Panc1 (cell line): ENCODE measurements around the gene C19orf47. TPM values are rescaled to one million over a fixed set of nuclear protein-coding genes. Genes with fewer than 3 reads are reported as not detected.

Source experiments
- ATAC-seq: fragments of 200-7000 bp; cut with Tn5 transposase; 2 replicates; pipeline ENCODE4 v1.9.1; 2020; ENCODE audit warnings: mild to moderate bottlenecking, moderate library complexity
- BruUV-seq: library from RNA; stranded (reverse); fragments of 400-500 nt; replicated peaks from 2 replicates; lab custom pipeline; 2021; lab: Mats Ljungman, UMichigan
- CTCF ChIA-PET: fragments of 300-600 bp; sonication (Branson Sonifier 250); formaldehyde crosslinking; loops from one replicate; lab custom pipeline; 2022; ENCODE audit warnings: antibody characterized with exemption; lab: Charles Lee
- POLR2A ChIA-PET: fragments of 300-600 bp; sonication (Branson Sonifier 250); formaldehyde crosslinking; loops from one replicate; lab custom pipeline; 2022; ENCODE audit warnings: antibody characterized with exemption; lab: Charles Lee
- DNase-seq: peaks from one replicate; pipeline ENCODE4 v3.0.0-alpha.2; 2010; ENCODE audit warnings: low read depth, low spot score
- H3K27ac ChIP-seq: 2 replicates; pipeline ENCODE4 v1.5.1; 2011; ENCODE audit warnings: mild to moderate bottlenecking, low read length, inconsistent platforms
- H3K27me3 ChIP-seq: fragments of 200-500 bp; sonication (Bioruptor generic); 2 replicates; pipeline ENCODE4 v1.6.0; 2014; ENCODE audit warnings: low read length, inconsistent platforms; ENCODE audit not compliant: control insufficient read depth, insufficient read depth
- H3K36me3 ChIP-seq: fragments of 200-500 bp; sonication (Bioruptor generic); 2 replicates; pipeline ENCODE4 v1.5.1; 2014; ENCODE audit warnings: inconsistent platforms, mild to moderate bottlenecking, low read length, moderate library complexity; ENCODE audit not compliant: control insufficient read depth, insufficient read depth
- H3K4me1 ChIP-seq: 2 replicates; pipeline ENCODE4 v1.5.1; 2011; ENCODE audit warnings: inconsistent platforms, mild to moderate bottlenecking, low read length, moderate library complexity; ENCODE audit not compliant: control insufficient read depth, insufficient read depth
- H3K4me3 ChIP-seq, 2 experiments: 2 replicates each; pipeline ENCODE4 v1.5.1; 2011 to 2012; ENCODE audit warnings: low read depth in 2 of 2, low read length in 2 of 2, mild to moderate bottlenecking in 2 of 2, inconsistent platforms in 1 of 2, moderate library complexity in 1 of 2
- H3K9me3 ChIP-seq: fragments of 200-500 bp; sonication (Bioruptor generic); 2 replicates; pipeline ENCODE4 v1.5.1; 2014; ENCODE audit warnings: low read depth, mild to moderate bottlenecking, inconsistent platforms, low read length, moderate library complexity; ENCODE audit not compliant: control insufficient read depth, insufficient read depth
- CTCF ChIP-seq: fragments of 450-650 bp; IDR thresholded peaks from 2 replicates; pipeline ENCODE4 v1.5.1; 2017; ENCODE audit warnings: mild to moderate bottlenecking
- POLR2AphosphoS5 ChIP-seq: IDR thresholded peaks from 2 replicates; pipeline ENCODE4 v1.6.1; 2012; ENCODE audit warnings: mild to moderate bottlenecking, low read depth, low read length, moderate library complexity
- REST ChIP-seq, 2 experiments: IDR thresholded peaks; 2 replicates each; pipeline ENCODE4 v1.6.1; 2011 to 2012; ENCODE audit warnings: low read depth in 2 of 2, control low read depth in 1 of 2, low read length in 1 of 2, mild to moderate bottlenecking in 1 of 2, moderate library complexity in 1 of 2; ENCODE audit not compliant: insufficient read depth in 1 of 2
- SIN3A ChIP-seq: IDR thresholded peaks from 2 replicates; pipeline ENCODE4 v1.6.1; 2012; ENCODE audit warnings: low read depth, mild to moderate bottlenecking, low read length, moderate library complexity, borderline replicate concordance; ENCODE audit not compliant: insufficient read depth
- TCF7L2 ChIP-seq: IDR thresholded peaks from 2 replicates; pipeline ENCODE4 v1.6.1; 2011; ENCODE audit warnings: mild to moderate bottlenecking, low read depth, low read length, inconsistent platforms
- in situ Hi-C: cut with HindIII; loops from 2 replicates; pipeline ENCODE4 v1.10.0; 2016; ENCODE audit warnings: low sequenced_read_pairs, low pct_unique_long_range_greater_than_20kb
- intact Hi-C: fragments of 100-400 bp; cut with micrococcal nuclease; formaldehyde crosslinking; loops from one replicate; pipeline ENCODE4 v1.10.0; 2022; ENCODE audit not compliant: unreplicated experiment
- total RNA-seq: library from RNA; stranded (reverse); gene quantifications from one replicate; pipeline ENCODE4 v1.2.1, GENCODE V29; 2021; ENCODE audit not compliant: unreplicated experiment

The C19orf47 gene
- total RNA-seq, 1 experiment from 2014 or later = 29.0 TPM

GRCh38 chr19:40360020-40360707, 12.0 kb upstream of the C19orf47 start:
- H3K27me3 ChIP-seq = no peaks in the 10 kb centered on the region
- no peaks in the 10 kb centered on the region for H3K36me3 ChIP-seq
- no TSS peak for BruUV-seq
- intact Hi-C loops (no loop called here), in situ Hi-C loops (no loop called here)
- CTCF ChIA-PET = no interaction called here
- no peaks in the 10 kb centered on the region for H3K9me3 ChIP-seq
- ATAC-seq (no peak), DNase-seq (no peak)
- peaks cover 4% of the 10 kb centered on the region; the same call in 1 of the 2 replicates for H3K4me1 ChIP-seq
- TF ChIP-seq CTCF = no peak
- TF ChIP-seq SIN3A = no peak
- TF ChIP-seq POLR2AphosphoS5 = no peak
- no peak for TF ChIP-seq TCF7L2
- TF ChIP-seq REST (IDR thresholded peaks at IDR 0.05; ENCODE audit: insufficient read depth in 1 of 2, low read depth in 2 of 2, low read length in 1 of 2) = no peak
- H3K27ac ChIP-seq = no peak overlapping the region
- POLR2A ChIA-PET = interaction anchor here (0.7 kb wide), 1 partner anchor 16 kb away, joined by 3 read pairs; no protein-coding TSS in a partner anchor
- H3K4me3 ChIP-seq = no peak overlapping the region

GRCh38 chr19:40358773-40359172, 10.6 kb upstream of the C19orf47 start:
- intact Hi-C loops = no loop called here
- Histone ChIP-seq H3K27ac (no peak overlapping the region), H3K9me3 (no peaks in the 10 kb centered on the region), H3K4me3 (no peak overlapping the region), H3K36me3 (no peaks in the 10 kb centered on the region), H3K27me3 (no peaks in the 10 kb centered on the region), H3K4me1 (peaks cover 4% of the 10 kb centered on the region; the same call in 1 of the 2 replicates)
- TF ChIP-seq POLR2AphosphoS5 (no peak), SIN3A (no peak), TCF7L2 (no peak), REST (IDR thresholded peaks at IDR 0.05; ENCODE audit: insufficient read depth in 1 of 2, low read depth in 2 of 2, low read length in 1 of 2) (no peak), CTCF (no peak)
- POLR2A ChIA-PET = no interaction called here
- no peak for DNase-seq
- ATAC-seq = no peak
- CTCF ChIA-PET = no interaction called here
- BruUV-seq = no TSS peak
- in situ Hi-C loops = no loop called here
